ENCODE results near the gene CDH8. TPM values are rescaled to one million over a fixed set of nuclear protein-coding genes. Genes with fewer than 3 reads are reported as not detected.
A peak's percentile ranks its signal among the peaks of the same experiment; 100 is the strongest.

CDH8 gene
- total and polyA plus RNA-seq, 12 donors: 0.03 to 9.2 (median 0.40) TPM; not detected in 8

DNA sequence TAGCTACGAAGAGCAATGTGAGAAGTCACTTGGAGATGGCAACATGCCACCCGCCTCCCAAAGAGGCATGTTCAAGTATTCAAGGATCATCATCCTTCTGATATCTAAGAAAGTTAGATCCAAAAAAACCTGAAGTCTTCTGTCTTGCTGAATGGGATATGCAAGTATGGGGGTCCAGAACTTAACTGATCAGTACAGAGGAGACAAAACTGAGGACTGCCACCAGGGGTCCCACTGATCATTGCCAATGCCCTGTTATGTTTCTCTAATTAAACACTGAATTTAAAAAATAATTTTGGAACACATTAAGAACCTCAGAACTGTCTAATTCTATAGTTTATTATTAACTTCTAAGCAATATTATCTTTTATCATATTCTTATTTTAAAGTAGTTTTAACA lies 99.7 kb downstream of the CDH8 start:
- Histone ChIP-seq H3K27ac (no peak overlapping the region), H3K36me3 (replicated peaks in 1 of 2) (no peaks in the 10 kb centered on the region), H3K4me3 (no peak overlapping the region), H3K27me3 (peaks cover 3% of the 10 kb centered on the region), H3K4me1 (replicated peaks in 1 of 2) (no peaks in the 10 kb centered on the region), H3K9me3 (replicated peaks in 1 of 3) (no peaks in the 10 kb centered on the region)
- TF ChIP-seq POLR2A (IDR thresholded peaks at IDR 0.05): no peak
- TF ChIP-seq, protein P1, sequence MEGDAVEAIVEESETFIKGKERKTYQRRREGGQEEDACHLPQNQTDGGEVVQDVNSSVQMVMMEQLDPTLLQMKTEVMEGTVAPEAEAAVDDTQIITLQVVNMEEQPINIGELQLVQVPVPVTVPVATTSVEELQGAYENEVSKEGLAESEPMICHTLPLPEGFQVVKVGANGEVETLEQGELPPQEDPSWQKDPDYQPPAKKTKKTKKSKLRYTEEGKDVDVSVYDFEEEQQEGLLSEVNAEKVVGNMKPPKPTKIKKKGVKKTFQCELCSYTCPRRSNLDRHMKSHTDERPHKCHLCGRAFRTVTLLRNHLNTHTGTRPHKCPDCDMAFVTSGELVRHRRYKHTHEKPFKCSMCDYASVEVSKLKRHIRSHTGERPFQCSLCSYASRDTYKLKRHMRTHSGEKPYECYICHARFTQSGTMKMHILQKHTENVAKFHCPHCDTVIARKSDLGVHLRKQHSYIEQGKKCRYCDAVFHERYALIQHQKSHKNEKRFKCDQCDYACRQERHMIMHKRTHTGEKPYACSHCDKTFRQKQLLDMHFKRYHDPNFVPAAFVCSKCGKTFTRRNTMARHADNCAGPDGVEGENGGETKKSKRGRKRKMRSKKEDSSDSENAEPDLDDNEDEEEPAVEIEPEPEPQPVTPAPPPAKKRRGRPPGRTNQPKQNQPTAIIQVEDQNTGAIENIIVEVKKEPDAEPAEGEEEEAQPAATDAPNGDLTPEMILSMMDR (IDR thresholded peaks at IDR 0.05): no peak
- intact Hi-C loops (cut with DNase I): no loop called here
- WGBS, 4 donors: 71 to 81% (median 74%) methylated on average over 2 of the region's 2 CpGs
- DNase-seq: no peak

DNA sequence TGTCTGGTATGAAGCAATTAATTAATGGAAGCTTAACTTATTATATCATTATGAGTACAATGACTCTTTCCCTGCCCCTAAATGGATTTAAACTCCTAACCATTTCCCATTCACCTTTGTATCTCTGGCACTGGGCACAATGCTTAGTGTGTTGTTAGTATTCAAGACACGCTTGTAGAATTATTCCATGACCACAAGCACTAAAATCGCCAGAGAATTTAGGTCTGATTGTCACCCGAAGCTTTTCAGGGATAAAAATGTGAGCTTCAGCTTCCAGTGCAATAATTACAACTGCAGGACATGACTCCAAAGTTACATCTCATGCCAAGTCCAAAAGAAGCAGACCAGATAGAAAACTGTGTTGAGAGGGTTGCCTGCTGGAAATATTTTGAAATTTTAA lies 101.6 kb downstream of the CDH8 start:
- H3K4me3 ChIP-seq: no peak overlapping the region
- DNase-seq: no peak
- intact Hi-C loops (cut with DNase I): no loop called here
- H3K27me3 ChIP-seq: peaks cover 3% of the 10 kb centered on the region
- H3K27ac ChIP-seq: no peak overlapping the region
- H3K4me1 ChIP-seq (replicated peaks in 1 of 2): no peaks in the 10 kb centered on the region
- no peaks in the 10 kb centered on the region for H3K36me3 ChIP-seq (replicated peaks in 1 of 2)
- no peaks in the 10 kb centered on the region for H3K9me3 ChIP-seq (replicated peaks in 1 of 3)
- TF ChIP-seq, protein P1 (IDR thresholded peaks at IDR 0.05): no peak
- TF ChIP-seq POLR2A (IDR thresholded peaks at IDR 0.05): no peak
- WGBS, 4 donors: 81 to 88% (median 83%) methylated on average over 3 of the region's 3 CpGs

DNA sequence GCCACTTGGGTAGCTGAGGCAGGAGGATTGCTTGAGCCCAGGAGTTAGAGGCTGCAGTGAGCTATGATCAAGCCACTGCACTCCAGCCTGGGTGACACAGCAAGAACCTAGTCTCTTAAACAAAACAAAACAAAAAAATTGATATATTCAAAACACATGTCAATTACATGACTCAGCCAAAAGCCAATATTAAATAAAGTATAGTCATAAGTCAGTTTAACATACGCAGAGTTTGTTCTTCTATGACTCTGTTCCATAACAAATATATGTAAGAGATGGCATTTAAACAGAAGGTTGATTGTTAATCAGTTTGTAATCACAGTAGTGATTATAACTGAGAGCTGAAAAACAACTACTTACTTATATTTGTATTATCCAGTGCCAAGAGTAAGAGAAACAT lies 106.5 kb downstream of the CDH8 start:
- no peak overlapping the region for H3K27ac ChIP-seq
- DNase-seq: no peak
- intact Hi-C loops (cut with DNase I): no loop called here
- no peak overlapping the region for H3K4me3 ChIP-seq
- 86 to 100% (median 95%) methylated on average over 1 of the region's 1 CpG for WGBS, 4 donors
- no peaks in the 10 kb centered on the region for H3K9me3 ChIP-seq (replicated peaks in 1 of 3)
- H3K27me3 ChIP-seq: no peaks in the 10 kb centered on the region
- peaks cover 0 to 11% of the 10 kb centered on the region in 2 donors for H3K4me1 ChIP-seq (replicated peaks in 1 of 2)
- TF ChIP-seq, protein P1 (IDR thresholded peaks at IDR 0.05): no peak
- no peaks in the 10 kb centered on the region for H3K36me3 ChIP-seq (replicated peaks in 1 of 2)

DNA sequence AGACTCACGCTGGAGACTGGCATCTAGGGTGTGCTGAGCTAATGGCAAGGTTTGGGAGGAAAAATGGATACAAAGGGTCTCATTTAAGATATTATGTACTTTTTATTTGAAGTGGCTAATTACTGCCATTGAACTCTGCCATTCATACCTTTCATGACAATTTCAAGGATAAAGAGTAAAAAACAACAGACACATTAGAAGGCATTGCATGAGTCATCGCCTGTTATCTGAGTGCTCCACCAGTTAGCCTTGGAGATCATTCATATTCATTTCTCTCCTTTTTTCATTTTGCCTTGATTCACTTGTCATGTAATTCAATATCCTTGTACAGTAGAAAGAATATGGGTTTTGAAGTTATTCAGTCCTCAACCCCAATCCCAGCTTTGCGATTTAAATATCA lies 109.5 kb downstream of the CDH8 start:
- H3K36me3 ChIP-seq (replicated peaks in 1 of 2): no peaks in the 10 kb centered on the region
- H3K9me3 ChIP-seq (replicated peaks in 1 of 3): no peaks in the 10 kb centered on the region
- H3K4me3 ChIP-seq: no peak overlapping the region
- TF ChIP-seq, protein P1 (IDR thresholded peaks at IDR 0.05): no peak
- no peak for TF ChIP-seq POLR2A (IDR thresholded peaks at IDR 0.05)
- H3K4me1 ChIP-seq (replicated peaks in 1 of 2): peaks cover 0 to 11% of the 10 kb centered on the region in 2 donors
- intact Hi-C loops (cut with DNase I): no loop called here
- no peaks in the 10 kb centered on the region for H3K27me3 ChIP-seq
- no peak overlapping the region for H3K27ac ChIP-seq
- 41 to 45% (median 43%) methylated on average over 3 of the region's 3 CpGs for WGBS, 4 donors
- DNase-seq: peak in 3 of 7 donors; percentile 22 to 60 (median 39)
